Measurements from ENCODE around the gene PCDH20.

PCDH20 gene

GRCh38 chr13:61415749-61416148 lies at the start of gene PCDH20:
PCDH20 (minus strand) TSS chr13:61415849; CDS start chr13:61415158, 691 bp downstream.
- Histone ChIP-seq H3K4me3 (ENCODE audit: low read length) (no peak within 1 kb of the TSS), H4K20me1 (ENCODE audit: control insufficient read depth, insufficient read depth, low read depth, low read length) (no peaks in the 10 kb centered on the region), H3K27ac (ENCODE audit: low read depth, low read length) (no peak within 1 kb of the TSS), H3F3A (ENCODE audit: control insufficient read depth, insufficient read depth) (no peaks in the 10 kb centered on the region), H3K27me3 (ENCODE audit: control insufficient read depth, low read length) (no peaks in the 10 kb centered on the region), H3K36me3 (ENCODE audit: control insufficient read depth, low read length) (no peaks in the 10 kb centered on the region), H3K9me2 (replicated peaks; ENCODE audit: control insufficient read depth, low read length) (no peaks in the 10 kb centered on the region), H3K4me1 (ENCODE audit: control insufficient read depth, low read length) (no peaks in the 10 kb centered on the region), H3K79me2 (ENCODE audit: control insufficient read depth, low read length) (no peaks in the 10 kb centered on the region), H3K9me3 (ENCODE audit: control insufficient read depth, insufficient read depth, low read length) (no peaks in the 10 kb centered on the region), H3K4me2 (ENCODE audit: low read length) (no peak within 1 kb of the TSS)
- no peak for TF ChIP-seq CTCF (IDR thresholded peaks at IDR 0.05; ENCODE audit: low read depth, low read length, poor library complexity, severe bottlenecking)
- TF ChIP-seq EZH2phosphoT487 (IDR thresholded peaks at IDR 0.05; ENCODE audit: borderline replicate concordance, low read length) = no peak

- H3K27me3 ChIP-seq (ENCODE audit: control insufficient read depth, low read length) = no peaks in the 10 kb centered on the region
- H3K4me3 ChIP-seq (ENCODE audit: low read length) = no peak overlapping the region
- TF ChIP-seq EZH2phosphoT487 (IDR thresholded peaks at IDR 0.05; ENCODE audit: borderline replicate concordance, low read length) (no peak), CTCF (IDR thresholded peaks at IDR 0.05; ENCODE audit: low read depth, low read length, poor library complexity, severe bottlenecking) (no peak)
- H3K27ac ChIP-seq (ENCODE audit: low read depth, low read length) = no peak overlapping the region
- no peaks in the 10 kb centered on the region for H3K4me1 ChIP-seq (ENCODE audit: control insufficient read depth, low read length)
- no peaks in the 10 kb centered on the region for H3K9me2 ChIP-seq (replicated peaks; ENCODE audit: control insufficient read depth, low read length)
- H3K79me2 ChIP-seq (ENCODE audit: control insufficient read depth, low read length) = no peaks in the 10 kb centered on the region
- no peak overlapping the region for H3K4me2 ChIP-seq (ENCODE audit: low read length)
- H3K9me3 ChIP-seq (ENCODE audit: control insufficient read depth, insufficient read depth, low read length) = no peaks in the 10 kb centered on the region
- no peaks in the 10 kb centered on the region for H4K20me1 ChIP-seq (ENCODE audit: control insufficient read depth, insufficient read depth, low read depth, low read length)
- H3K36me3 ChIP-seq (ENCODE audit: control insufficient read depth, low read length) = no peaks in the 10 kb centered on the region
- H3F3A ChIP-seq (ENCODE audit: control insufficient read depth, insufficient read depth) = no peaks in the 10 kb centered on the region
These were observed 47.4 kb upstream of the PCDH20 start for GRCh38 chr13:61463024-61463423.

GRCh38 chr13:61453121-61453520 lies 37.5 kb upstream of the PCDH20 start:
- H3K4me2 ChIP-seq (ENCODE audit: low read length) = no peak overlapping the region
- no peaks in the 10 kb centered on the region for H3K4me1 ChIP-seq (ENCODE audit: control insufficient read depth, low read length)
- H3K9me2 ChIP-seq (replicated peaks; ENCODE audit: control insufficient read depth, low read length) = no peaks in the 10 kb centered on the region; the same call in 1 of the 2 replicates
- no peak overlapping the region for H3K4me3 ChIP-seq (ENCODE audit: low read length)
- H3K9me3 ChIP-seq (ENCODE audit: control insufficient read depth, insufficient read depth, low read length) = no peaks in the 10 kb centered on the region
- H3K27ac ChIP-seq (ENCODE audit: low read depth, low read length) = no peak overlapping the region
- H3K36me3 ChIP-seq (ENCODE audit: control insufficient read depth, low read length) = no peaks in the 10 kb centered on the region
- H3K27me3 ChIP-seq (ENCODE audit: control insufficient read depth, low read length) = no peaks in the 10 kb centered on the region
- no peaks in the 10 kb centered on the region for H3K79me2 ChIP-seq (ENCODE audit: control insufficient read depth, low read length)
- no peaks in the 10 kb centered on the region for H4K20me1 ChIP-seq (ENCODE audit: control insufficient read depth, insufficient read depth, low read depth, low read length)
- TF ChIP-seq EZH2phosphoT487 (IDR thresholded peaks at IDR 0.05; ENCODE audit: borderline replicate concordance, low read length) = no peak
- no peak for TF ChIP-seq CTCF (IDR thresholded peaks at IDR 0.05; ENCODE audit: low read depth, low read length, poor library complexity, severe bottlenecking)
- H3F3A ChIP-seq (ENCODE audit: control insufficient read depth, insufficient read depth) = no peaks in the 10 kb centered on the region

Data from DOHH2 (cell line).